HG02852 (cell line): ENCODE measurements around the gene FLCN.
A peak's percentile ranks its signal among the peaks of the same experiment; 100 is the strongest.
"Not testable (repeated sequence)": the region's sequence is repeated elsewhere in the genome, so short reads cannot be mapped to it uniquely, and the experiment has no call there.

Experiments used
- ATAC-seq: cut with Tn5 transposase; IDR thresholded peaks from one replicate; pipeline ENCODE4 v1.9.1; 2021; ENCODE audit warnings: mild to moderate bottlenecking, moderate library complexity; ENCODE audit not compliant: unreplicated experiment

The FLCN gene

DNA sequence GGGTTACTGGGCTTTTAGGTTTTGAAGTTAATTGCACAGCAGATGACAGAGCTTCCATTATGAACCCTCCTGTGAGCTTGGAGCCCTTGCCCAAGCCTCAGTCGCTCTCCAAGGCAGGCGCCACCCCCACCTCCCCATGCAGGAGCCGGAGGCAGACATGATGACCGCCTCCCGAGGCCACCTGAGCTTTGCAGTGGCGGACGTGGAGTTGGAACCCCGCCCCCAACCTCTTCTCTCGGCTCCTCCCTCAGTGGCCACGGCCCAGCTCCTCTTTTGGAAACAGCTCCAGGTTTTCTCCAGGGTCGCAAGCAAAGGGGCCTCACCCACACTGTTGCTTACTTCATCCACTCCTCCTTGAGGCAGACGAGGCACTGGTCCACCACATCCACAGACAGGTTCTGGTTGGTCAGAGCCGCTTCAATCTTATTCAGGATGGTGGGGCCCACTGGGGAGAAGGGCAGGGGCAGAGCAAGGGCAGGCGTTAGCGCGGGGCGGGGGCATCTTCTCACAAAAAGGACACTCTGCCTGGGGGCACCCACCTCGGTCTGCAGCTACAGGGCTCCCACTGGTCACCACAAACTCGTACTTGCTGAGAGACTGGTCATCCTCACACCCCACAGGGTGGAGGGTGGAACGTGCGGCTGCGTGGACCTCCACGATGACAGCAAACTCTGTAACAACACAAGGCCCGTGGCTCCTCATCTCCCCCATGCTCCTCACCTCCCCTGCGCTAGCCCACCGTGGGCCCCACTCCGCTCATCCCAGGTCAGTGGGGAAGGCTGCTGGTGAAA, 22.1 kb downstream of the FLCN start:
- ATAC-seq: no peak

DNA sequence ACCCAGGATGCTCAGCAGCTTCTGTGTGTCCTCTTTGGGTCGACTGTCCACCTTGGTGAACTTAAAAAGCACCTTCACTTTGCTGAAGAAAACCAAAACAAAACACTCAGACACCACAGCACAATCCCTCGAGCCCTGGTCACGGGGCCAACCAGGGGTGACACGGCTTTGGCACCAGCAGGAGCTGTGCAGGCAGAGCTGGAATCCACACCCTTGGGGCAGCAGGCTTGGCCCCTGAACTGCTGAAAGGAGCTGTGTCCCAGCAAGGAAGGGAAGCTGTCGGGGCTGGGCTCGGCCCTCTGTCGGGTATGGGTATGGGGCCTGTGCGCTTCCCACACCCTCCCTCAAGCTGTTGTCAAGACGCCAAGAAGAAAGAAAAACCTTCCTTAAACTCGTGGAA, 23.2 kb downstream of the FLCN start:
- ATAC-seq: no peak

DNA sequence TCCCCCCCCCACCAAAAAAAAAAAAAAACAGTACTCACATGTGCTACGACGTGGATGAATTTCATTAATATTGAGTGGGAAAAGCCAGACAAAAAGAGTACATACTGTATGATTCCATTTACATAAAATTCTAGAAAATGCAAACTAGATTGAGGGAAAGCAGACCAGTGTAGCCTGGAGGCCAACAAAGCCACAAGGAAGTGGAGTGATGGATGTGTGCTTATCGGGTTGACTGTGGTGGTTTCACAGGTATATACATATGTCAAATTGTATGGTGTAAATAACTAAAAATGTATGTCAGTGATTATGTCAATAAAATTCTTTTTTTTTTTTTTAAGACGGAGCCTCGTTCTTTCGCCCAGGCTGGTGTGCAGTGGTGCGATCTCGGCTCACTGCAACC, 29.0 kb downstream of the FLCN start:
- no peak for ATAC-seq

DNA sequence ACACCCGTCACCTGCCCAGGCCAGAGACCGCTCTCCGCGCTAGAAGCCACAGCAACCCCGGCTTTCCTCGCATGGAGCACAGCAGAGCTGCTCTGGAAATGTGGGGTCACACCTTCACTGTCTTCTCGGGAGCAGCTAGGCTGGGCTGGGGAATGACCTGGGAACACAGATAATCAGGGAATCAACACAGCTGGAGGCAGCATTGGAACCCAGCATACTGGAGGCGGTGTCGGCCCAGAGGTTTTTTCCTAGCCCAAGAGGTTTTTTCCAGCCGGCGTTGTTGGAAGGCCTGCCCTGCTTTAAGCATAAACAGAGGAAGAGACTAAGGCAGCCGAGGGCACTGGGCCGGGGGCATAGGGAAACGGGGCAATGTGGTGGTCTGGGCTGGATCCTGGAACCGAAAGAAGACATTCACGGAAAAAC, 30.0 kb downstream of the FLCN start:
- no peak for ATAC-seq

DNA sequence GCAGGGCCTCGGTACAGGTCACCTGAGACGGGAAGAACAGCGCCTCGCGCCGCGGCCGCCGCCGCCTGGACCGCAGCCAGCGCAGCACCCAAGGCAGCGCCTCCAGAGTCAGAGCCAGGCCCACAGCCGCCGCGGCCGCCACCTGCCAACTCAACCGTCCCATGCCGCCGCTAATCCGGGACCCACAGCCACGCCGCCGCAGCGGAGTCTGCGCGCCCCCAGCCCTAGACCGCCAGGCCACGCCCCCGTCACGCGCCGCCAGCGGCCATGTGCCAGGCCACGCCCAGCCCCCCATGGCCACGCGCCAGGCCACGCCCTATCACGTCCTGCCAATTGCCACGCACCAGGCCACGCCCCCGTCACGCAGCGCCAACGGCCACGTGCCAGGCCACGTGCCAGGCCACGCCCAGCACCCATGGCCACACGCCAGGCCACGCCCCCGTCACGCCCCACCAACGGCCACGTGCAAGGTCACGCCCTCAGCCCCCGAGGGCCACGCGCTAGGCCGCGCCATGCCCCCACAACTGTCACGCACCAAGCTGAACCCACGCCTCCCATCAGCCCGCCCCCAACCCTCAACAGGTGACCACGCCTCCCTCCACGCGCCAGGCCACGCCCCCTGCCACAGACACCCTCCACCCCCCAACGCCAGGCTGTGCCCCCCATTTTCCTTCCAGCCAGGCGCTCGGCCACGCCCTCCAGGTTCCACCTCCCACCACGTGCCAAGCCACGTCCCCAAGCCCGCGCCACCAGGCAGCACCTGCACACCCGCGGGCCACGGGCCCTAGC, 30.6 kb downstream of the FLCN start, which contains the start of gene PLD6:
TSS of gene PLD6 (minus strand) at position 210 of the 789 bp plus-strand sequence. CDS start at position 163, 47 bp downstream.
- peak; percentile 62 for ATAC-seq

DNA sequence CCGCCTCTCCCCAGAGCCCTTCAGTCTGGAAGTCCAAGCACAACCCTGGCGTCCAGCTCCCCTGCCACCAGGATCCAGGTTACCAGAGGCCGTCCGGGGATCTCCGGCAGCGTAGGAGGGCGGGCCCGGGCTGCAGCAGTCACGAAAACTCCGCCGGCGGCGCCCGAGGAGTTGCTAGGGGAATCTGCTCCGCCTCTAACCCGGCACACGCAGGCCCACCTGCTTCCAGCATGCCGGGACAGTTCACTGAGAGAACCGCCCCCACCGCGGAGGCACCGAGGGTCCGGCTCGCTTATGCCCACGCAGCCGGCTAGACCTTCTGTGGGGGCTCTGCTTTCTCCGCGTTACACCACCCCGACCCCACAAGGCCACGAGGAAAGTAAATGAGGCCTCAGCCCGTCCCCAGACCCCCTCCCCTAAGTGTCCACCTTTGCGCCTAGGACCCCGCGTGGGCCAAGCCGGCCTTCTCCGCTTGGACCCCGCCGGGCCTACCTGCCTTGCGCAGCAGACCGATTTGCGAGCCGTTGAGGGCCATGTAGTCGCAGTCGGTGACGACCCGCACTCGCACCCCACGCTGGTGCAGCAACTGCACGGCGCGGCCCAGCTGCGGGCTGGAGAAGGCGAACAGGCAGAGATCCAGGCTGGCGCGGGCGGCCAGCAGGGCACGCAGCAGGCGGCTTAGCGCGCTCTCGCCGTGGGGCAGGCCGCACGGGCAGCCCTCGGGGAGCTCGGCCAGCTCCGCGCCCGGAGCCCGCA, 31.4 kb downstream of the FLCN start:
- peak; percentile 46 for ATAC-seq

DNA sequence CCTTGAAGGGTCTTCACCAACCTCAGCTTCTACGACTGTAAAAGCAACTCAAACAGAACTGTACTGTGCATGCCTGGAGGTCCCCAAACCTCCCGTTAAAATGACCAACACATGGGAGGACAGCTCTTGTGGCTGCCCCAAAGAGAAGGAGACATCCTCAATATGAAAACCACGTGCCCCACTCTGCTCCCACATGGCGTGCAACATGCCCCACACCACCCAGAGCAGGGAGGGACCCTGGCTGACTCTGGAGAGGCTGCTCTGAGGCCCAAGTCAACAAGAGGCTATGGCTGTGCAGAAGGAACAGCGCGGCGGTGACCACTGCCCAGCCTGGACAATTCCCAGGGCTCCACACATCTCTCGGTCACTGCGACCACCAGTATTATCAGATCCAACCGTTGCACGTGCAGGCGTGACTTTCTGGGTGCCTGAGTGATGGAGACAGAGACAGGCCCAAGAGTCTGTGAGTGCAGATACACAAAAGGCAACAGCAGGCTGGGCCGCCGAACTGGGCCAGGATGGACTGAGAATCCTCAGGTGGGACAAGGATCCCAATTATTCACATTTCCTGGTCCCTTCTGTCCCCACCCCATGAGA, 32.2 kb downstream of the FLCN start:
- ATAC-seq: no peak

DNA sequence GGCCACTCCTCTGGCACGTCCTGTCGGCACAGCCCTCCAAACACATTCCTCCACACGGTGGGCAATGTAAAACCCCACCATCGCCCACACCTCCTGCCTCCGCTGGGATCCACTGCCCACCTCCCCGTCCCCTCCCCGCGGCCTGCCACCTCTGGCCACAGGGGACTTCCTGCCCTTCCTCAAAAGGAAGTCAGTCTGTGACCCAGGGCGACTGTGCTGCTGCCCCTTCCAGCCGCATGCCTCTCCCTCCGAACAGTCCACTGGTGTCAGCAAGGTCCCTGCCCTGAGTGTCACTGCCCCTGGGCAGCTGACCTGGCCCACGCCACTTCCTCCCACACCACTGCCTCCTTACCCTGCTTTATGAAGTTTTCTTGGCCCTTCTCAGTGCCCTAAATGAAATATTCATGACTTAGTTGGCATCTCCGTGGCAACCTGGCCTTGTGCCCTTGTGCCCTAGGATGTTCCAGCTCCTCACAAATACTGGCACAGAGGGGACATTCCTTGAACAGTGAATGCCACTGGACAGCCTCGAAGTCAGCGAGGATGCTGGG, 32.9 kb downstream of the FLCN start:
- ATAC-seq: no peak

DNA sequence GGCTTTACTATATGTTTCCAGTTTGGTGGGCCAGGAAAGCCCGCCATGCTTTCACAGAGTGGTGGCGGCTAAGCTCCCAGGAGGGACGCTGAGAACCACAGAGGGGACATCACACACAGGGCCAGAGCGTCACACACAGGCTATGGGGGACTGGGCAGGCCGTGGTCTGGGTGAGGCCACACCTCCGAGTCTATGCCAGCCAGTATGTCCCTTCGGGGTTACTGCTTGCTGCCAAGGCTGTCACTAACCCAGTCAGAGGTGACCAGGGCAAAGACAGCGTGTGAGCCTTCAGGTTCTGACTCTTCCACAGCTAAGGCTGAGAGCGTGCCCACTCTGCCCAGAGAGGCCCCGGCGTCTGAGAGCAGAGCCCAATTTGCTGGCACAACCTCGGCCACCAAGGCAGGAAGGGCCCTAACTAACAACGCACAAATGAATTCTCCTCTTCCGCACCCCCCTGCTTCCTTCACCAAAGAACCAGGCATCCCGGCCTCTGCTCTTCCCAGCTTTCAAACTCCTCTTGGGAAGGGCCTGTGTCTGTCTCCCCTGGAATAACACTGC, 33.7 kb downstream of the FLCN start:
- ATAC-seq: no peak

DNA sequence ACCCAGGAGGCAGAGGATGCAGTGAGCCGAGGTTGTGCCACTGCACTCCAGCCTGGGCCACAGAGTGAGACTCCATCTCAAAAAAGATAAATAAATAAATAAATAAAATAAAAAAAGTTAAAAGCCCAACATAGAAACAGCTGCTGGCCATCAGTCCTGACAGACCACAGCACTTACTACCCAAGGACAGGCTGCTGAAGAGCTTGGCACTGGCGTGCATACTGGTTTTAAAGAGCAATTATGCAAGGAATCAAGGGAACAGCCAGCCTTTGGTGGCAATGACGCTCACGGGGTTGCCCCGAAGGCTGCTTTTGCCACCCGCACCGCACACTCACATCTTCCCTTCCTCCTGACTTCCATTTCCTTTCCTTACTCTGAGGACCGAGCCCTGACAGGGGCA, 35.1 kb downstream of the FLCN start:
- ATAC-seq: no peak

DNA sequence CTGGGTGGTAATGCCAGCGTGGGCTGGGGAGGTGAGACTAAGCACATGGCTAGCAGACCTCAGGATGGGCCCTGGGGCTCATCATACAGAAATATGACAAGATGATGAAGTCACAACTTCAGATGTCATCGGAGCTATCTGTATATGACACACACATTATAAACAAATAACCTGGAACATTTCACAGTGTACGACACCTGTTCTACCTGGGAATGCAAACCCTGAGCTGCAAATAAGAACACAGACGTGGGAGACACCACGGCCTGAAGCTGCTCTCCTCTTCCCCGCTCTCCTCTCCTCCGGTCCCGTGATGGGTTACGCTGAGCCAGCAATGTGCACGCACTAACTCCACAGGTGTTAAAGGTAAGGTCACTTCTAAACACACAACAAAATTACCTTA, 35.7 kb downstream of the FLCN start:
- ATAC-seq: no peak

DNA sequence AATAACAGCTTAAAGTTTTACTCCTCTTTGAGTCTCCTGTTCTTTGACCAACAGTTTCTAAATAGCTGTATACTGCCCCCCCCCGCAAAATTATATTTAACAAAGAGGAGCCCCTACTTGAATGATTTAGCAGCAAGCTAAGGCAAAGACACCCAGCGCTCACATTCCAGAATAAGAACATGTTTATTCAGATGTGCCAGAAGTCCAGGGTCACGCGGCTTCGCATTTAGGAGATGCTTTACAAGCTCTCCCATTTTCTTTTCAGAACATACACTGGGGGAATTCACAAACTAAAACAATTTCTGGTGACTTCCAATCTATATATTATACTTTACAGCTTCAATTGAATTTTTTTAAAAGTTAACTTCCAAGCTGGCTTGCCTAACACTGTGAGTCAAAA, 36.1 kb downstream of the FLCN start:
- no peak for ATAC-seq

DNA sequence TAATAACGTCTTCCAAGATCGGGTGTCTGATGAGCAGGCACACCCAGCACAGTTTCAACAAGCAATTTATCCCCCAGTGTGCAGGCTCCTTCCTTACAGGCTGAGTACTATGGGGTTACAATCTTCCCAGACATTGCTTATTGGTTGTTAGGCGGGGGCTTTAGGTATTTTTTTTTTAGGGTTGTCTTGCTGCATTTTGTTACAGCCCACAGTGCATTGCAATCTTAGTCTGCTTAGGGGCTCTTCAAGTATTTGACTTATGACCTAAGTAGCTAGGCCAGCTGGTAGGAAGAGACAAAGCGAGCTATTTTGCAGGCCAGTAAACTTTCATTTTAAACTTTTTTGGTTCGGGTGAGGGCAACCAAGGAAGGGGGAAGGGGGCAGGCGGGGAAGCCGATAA, 36.7 kb downstream of the FLCN start:
- no peak for ATAC-seq

DNA sequence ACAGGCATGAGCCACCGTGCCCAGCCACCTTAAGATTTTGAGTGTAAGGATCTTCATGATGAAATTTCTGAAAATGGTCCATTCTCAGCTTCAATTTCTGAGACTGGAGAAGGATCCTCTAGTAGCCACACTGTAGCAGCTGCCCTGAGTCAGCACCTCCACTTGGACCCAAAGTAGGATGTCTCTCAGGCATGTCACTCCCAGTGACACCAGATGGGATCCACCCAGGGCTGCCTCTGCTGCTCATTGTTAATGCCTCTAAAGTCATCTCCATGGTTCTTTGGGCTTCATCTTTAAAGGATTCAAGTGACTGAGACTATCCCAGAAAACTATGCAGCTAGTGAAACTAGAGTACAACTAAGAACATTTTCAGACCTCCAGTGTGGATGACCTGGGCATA, 38.7 kb downstream of the FLCN start:
- no peak for ATAC-seq

DNA sequence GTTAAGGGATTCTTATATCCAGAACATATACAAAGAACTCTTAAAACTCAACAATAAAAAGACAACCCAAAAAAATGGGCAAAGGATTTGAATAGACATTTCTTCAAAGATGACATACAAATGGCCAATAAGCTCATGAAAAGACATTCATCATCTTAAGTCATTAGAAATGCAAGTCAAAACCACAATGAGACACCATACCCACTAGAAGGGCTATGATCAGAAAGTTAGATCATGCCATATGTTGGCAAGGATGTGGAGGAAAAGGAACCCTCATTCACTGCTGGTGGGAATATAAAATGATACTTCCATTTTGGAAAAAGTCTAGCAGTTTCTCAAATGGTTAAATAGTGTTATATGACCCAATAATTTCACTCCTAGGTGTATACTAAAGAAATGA, 40.2 kb downstream of the FLCN start:
- ATAC-seq: no peak

DNA sequence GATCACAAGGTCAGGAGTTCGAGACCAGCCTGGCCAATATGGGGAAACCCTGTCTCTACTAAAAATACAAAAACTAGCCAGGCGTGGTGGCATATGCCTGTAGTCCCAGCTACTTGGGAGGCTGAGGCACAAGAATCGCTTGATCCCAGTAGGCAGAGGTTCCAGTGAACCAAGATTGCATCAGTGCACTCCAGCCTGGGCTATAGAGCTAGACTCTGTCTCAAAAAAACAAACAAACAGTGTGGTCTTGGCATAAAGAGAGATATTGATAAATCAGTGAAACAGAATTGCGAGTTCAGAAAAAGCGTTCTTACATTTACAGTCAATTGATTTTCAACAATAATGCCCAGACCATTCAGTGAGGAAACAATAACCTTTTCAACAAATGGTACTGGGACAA, 41.5 kb downstream of the FLCN start:
- not testable (repeated sequence) for ATAC-seq

DNA sequence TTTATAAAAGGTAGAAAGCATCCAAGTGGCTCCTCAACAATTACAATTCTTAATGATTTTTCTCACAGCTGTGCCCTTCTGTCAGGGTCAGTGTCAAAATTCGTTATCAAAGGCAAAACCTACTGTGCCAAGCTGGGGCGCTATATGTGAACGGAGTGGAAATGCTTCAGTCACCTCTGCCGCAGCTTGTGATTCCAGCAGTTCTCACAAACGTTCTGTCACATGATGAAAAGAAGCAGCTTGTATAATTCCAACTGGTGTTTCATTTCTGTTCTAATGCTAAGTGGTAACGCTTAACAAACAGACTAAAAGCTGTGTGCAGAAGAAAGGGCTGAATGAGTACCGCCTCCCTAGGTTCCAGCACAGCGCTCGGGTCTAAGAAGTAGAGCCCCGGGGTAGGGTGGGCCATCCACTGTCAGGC, 45.0 kb downstream of the FLCN start:
- ATAC-seq: no peak

DNA sequence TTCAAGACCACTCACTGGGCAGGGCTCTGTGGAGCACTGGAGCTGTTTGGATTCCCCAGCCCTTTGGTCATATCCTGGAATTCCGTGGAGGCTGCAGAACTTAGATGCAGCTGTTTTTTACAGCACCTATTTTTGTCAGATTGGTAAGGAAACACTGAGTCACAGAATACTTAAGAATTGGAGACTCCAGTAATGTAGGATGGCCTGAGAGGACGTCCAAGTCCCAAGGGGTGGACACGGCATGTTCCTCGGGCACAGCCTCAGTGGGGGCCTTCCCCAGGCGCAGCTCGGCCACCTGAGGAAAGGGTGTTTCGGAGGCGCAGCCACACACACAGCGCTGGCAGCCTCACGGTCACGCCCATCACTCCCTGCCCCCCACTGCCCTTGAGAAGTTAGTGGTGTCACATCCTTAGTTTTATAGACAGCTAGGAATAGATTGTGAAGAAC, 45.6 kb downstream of the FLCN start:
- no peak for ATAC-seq

DNA sequence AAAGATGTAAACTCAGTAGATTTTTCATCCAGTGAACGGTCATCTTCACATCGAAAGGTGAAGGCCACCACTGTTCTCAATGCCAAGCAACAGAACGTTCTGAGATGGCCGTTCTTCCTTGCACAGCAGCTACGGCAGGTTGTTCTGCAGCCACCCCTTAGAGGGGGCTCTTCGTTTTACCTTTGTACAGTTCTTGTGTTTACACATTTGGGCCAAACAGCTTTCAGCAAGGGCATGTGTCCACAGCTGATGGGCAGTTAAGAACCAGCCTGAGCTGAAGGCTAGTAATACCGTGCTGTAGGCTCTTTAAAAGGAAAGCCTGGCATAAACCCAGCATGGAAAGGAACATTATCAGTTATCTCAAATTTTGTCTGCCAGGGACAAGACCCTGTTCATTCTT, 46.8 kb downstream of the FLCN start:
- ATAC-seq: no peak

DNA sequence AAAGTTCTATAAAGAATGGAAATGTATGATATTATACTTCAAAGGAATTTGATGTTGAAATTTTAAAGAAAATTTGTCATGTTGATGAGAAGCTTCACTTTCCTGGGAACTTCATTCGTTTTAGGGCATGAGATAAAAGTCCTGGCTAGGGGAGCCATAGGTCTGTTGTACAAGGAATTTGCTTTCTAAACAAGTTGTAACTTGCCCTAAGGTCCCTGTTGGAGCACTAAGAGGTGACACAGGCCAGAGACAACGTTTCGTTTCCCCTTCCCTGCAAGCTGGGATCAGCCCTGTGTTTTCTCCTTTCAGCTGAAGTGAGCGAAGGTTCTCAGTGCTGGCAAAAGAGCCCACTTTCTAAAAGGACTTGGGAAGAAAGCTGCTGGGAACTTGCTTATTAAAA, 47.4 kb downstream of the FLCN start:
- ATAC-seq: no peak
